Measurements from ENCODE around the gene SHBG. TPM values are rescaled to one million over a fixed set of nuclear protein-coding genes. Genes with fewer than 3 reads are reported as not detected.

SHBG gene
- total and polyA plus RNA-seq, 2 donors (not counting 1 experiment from before 2014, with no cell fraction given), result 0.33 to 0.45 TPM

DNA sequence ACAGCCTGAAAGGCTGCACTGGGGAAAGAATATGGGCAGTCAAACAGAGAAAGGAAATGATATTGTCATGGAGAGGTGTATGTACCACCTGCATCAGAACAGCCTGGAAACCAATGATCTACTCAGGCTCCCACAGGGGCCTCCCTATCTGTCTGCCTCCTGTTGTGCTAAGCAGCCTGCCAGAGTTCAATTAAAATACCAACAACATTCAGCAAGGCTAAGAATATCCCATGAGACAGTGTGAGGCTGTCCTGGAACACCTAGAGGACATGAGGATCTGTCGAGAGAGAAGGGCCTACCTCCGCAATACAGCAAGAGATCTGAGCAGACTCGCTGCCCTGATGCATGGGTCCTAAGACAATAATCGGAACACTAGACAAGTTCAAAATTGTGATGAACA, 23.7 kb upstream of the SHBG start:
- H3K4me1 ChIP-seq (ENCODE audit: control insufficient read depth, extremely low read depth, insufficient read depth, low read length), result no peaks in the 10 kb centered on the region
- H3K4me2 ChIP-seq (ENCODE audit: extremely low read depth, insufficient read depth, low read length), result no peak overlapping the region
- TF ChIP-seq, protein P1, sequence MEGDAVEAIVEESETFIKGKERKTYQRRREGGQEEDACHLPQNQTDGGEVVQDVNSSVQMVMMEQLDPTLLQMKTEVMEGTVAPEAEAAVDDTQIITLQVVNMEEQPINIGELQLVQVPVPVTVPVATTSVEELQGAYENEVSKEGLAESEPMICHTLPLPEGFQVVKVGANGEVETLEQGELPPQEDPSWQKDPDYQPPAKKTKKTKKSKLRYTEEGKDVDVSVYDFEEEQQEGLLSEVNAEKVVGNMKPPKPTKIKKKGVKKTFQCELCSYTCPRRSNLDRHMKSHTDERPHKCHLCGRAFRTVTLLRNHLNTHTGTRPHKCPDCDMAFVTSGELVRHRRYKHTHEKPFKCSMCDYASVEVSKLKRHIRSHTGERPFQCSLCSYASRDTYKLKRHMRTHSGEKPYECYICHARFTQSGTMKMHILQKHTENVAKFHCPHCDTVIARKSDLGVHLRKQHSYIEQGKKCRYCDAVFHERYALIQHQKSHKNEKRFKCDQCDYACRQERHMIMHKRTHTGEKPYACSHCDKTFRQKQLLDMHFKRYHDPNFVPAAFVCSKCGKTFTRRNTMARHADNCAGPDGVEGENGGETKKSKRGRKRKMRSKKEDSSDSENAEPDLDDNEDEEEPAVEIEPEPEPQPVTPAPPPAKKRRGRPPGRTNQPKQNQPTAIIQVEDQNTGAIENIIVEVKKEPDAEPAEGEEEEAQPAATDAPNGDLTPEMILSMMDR (conservative IDR thresholded peaks at IDR 0.05 in 1 of 2, IDR thresholded peaks at IDR 0.05 in 1 of 2; ENCODE audit: low read depth in 1 of 2, low read length in 2 of 2), result no peak
- no peak for TF ChIP-seq EZH2 (IDR thresholded peaks at IDR 0.05; ENCODE audit: low read length, missing control alignments)
- no peak overlapping the region for H2AFZ ChIP-seq (ENCODE audit: low read length)
- no peak overlapping the region for H3K4me3 ChIP-seq (replicated peaks in 1 of 4; ENCODE audit: control extremely low read depth in 1 of 4, insufficient read depth in 1 of 4, low read depth in 3 of 4, low read length in 4 of 4)
- H3K27ac ChIP-seq (ENCODE audit: insufficient read depth, low read length), result no peak overlapping the region
- peaks cover 9% of the 10 kb centered on the region for H3K36me3 ChIP-seq (ENCODE audit: control insufficient read depth, insufficient read depth, low read length)
- H3K9me3 ChIP-seq (ENCODE audit: control insufficient read depth, insufficient read depth, low read depth, low read length), result no peaks in the 10 kb centered on the region
- no peak for DNase-seq (ENCODE audit: low read depth in 2 of 2)
- H3K9ac ChIP-seq (ENCODE audit: insufficient read depth, low read length), result no peak overlapping the region
- peaks cover 27% of the 10 kb centered on the region for H3K79me2 ChIP-seq (ENCODE audit: control insufficient read depth, insufficient read depth, low read length)
- no peaks in the 10 kb centered on the region for H4K20me1 ChIP-seq (ENCODE audit: control insufficient read depth, extremely low read depth, insufficient read depth, low read length)
- no peaks in the 10 kb centered on the region for H3K27me3 ChIP-seq (ENCODE audit: control insufficient read depth, insufficient read depth, low read length)

DNA sequence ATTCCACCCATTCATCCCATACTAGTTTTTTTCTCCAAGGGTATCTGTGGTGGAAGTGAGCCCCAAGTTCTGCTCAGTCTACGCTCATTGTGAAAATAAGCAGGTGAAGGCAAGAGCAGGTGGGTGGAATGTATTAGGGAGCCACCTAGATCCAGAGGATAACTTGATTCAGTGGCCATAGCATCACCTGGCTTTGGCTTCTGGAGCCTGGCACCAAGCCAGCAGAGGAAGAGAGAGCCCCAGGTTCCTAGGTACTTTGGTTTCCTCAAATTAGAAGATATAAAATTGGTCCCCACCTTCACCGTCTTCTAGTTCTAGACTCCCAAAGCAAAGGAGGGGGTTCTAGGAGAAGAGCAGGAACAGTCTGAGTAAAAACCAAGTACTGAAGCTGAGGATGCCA, 19.3 kb upstream of the SHBG start:
- DNase-seq (ENCODE audit: low read depth in 2 of 2), result no peak
- H3K4me2 ChIP-seq (ENCODE audit: extremely low read depth, insufficient read depth, low read length), result no peak overlapping the region
- H3K9ac ChIP-seq (ENCODE audit: insufficient read depth, low read length), result no peak overlapping the region
- no peaks in the 10 kb centered on the region for H3K27me3 ChIP-seq (ENCODE audit: control insufficient read depth, insufficient read depth, low read length)
- no peak overlapping the region for H2AFZ ChIP-seq (ENCODE audit: low read length)
- H3K4me1 ChIP-seq (ENCODE audit: control insufficient read depth, extremely low read depth, insufficient read depth, low read length), result peaks cover 5% of the 10 kb centered on the region
- peaks cover 2% of the 10 kb centered on the region for H3K36me3 ChIP-seq (ENCODE audit: control insufficient read depth, insufficient read depth, low read length)
- no peaks in the 10 kb centered on the region for H4K20me1 ChIP-seq (ENCODE audit: control insufficient read depth, extremely low read depth, insufficient read depth, low read length)
- TF ChIP-seq EZH2 (IDR thresholded peaks at IDR 0.05; ENCODE audit: low read length, missing control alignments), result no peak
- TF ChIP-seq, protein P1 (conservative IDR thresholded peaks at IDR 0.05 in 1 of 2, IDR thresholded peaks at IDR 0.05 in 1 of 2; ENCODE audit: low read depth in 1 of 2, low read length in 2 of 2), result no peak
- H3K79me2 ChIP-seq (ENCODE audit: control insufficient read depth, insufficient read depth, low read length), result peaks cover 56% of the 10 kb centered on the region
- H3K27ac ChIP-seq (ENCODE audit: insufficient read depth, low read length), result no peak overlapping the region
- no peaks in the 10 kb centered on the region for H3K9me3 ChIP-seq (ENCODE audit: control insufficient read depth, insufficient read depth, low read depth, low read length)
- no peak overlapping the region for H3K4me3 ChIP-seq (replicated peaks in 1 of 4; ENCODE audit: control extremely low read depth in 1 of 4, insufficient read depth in 1 of 4, low read depth in 3 of 4, low read length in 4 of 4)

DNA sequence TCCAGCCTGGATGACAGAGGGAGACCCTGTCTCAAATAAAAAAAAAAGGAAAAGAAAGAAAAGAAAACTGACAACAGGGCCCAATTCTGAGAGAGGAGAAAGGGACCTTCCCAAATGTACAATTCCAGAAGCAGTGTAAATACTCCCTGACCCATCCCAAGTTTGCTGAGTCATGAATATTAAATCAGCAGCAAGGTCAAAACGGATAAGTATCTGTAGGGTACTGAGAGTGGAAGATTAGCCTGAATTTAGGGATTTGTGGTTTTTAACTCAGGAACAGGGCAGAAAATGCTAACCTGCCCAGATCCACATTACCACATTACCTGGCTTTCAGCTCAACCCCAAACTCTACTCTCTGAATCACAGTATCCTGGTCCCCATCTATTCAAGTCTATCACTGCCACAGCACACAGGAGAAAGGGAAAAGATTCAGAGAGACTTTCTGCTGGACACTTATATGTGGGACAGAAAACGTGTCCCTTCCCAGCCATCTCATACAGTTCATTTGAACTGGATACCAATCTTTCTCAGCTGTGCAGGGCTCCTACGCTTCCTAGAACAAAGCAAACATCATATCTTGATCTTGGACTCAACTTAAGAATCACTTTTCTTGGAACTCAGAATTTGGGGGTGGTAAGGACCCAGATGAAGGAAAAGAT, 18.2 kb upstream of the SHBG start:
- Histone ChIP-seq H3K9ac (ENCODE audit: insufficient read depth, low read length) (no peak overlapping the region), H3K9me3 (ENCODE audit: control insufficient read depth, insufficient read depth, low read depth, low read length) (no peaks in the 10 kb centered on the region), H4K20me1 (ENCODE audit: control insufficient read depth, extremely low read depth, insufficient read depth, low read length) (no peaks in the 10 kb centered on the region), H3K36me3 (ENCODE audit: control insufficient read depth, insufficient read depth, low read length) (peaks cover 2% of the 10 kb centered on the region), H3K4me2 (ENCODE audit: extremely low read depth, insufficient read depth, low read length) (peak overlapping the region; percentile 60), H3K79me2 (ENCODE audit: control insufficient read depth, insufficient read depth, low read length) (peaks cover 55% of the 10 kb centered on the region), H3K4me1 (ENCODE audit: control insufficient read depth, extremely low read depth, insufficient read depth, low read length) (peaks cover 5% of the 10 kb centered on the region), H3K27ac (ENCODE audit: insufficient read depth, low read length) (no peak overlapping the region), H3K4me3 (replicated peaks in 1 of 4; ENCODE audit: control extremely low read depth in 1 of 4, insufficient read depth in 1 of 4, low read depth in 3 of 4, low read length in 4 of 4) (peak overlapping the region in 2 of 4 experiments; percentile 13 to 45), H3K27me3 (ENCODE audit: control insufficient read depth, insufficient read depth, low read length) (no peaks in the 10 kb centered on the region), H2AFZ (ENCODE audit: low read length) (no peak overlapping the region)
- TF ChIP-seq EZH2 (IDR thresholded peaks at IDR 0.05; ENCODE audit: low read length, missing control alignments), result no peak
- TF ChIP-seq, protein P1 (conservative IDR thresholded peaks at IDR 0.05 in 1 of 2, IDR thresholded peaks at IDR 0.05 in 1 of 2; ENCODE audit: low read depth in 1 of 2, low read length in 2 of 2), result no peak
- no peak for DNase-seq (ENCODE audit: low read depth in 2 of 2)

Data from fibroblast of lung (primary cell).